ENCODE measurements around the gene ADRB2. TPM values are rescaled to one million over a fixed set of nuclear protein-coding genes. Genes with fewer than 3 reads are reported as not detected.

Gene ADRB2
- total RNA-seq, 1 experiment from 2014 or later = 0.25 TPM

DNA sequence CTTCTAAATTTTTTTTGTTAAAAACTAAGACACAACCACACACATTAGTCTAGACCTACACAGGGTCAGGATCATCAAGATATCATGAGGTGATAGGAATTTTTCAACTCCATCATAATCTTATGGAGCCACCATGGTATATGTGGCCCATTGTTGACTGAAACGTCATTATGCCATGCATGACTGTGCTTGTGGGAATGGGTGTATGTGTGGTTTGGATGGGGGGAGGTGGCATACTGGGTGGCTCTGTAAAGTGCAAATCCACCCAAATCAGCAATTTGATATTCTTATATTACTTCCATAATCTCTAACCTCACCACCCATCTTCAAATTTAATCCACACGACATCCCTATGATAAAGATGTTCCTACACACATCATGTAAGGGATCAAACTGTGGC is 21.0 kb downstream of the ADRB2 start (continued):
- TF ChIP-seq, protein P1, sequence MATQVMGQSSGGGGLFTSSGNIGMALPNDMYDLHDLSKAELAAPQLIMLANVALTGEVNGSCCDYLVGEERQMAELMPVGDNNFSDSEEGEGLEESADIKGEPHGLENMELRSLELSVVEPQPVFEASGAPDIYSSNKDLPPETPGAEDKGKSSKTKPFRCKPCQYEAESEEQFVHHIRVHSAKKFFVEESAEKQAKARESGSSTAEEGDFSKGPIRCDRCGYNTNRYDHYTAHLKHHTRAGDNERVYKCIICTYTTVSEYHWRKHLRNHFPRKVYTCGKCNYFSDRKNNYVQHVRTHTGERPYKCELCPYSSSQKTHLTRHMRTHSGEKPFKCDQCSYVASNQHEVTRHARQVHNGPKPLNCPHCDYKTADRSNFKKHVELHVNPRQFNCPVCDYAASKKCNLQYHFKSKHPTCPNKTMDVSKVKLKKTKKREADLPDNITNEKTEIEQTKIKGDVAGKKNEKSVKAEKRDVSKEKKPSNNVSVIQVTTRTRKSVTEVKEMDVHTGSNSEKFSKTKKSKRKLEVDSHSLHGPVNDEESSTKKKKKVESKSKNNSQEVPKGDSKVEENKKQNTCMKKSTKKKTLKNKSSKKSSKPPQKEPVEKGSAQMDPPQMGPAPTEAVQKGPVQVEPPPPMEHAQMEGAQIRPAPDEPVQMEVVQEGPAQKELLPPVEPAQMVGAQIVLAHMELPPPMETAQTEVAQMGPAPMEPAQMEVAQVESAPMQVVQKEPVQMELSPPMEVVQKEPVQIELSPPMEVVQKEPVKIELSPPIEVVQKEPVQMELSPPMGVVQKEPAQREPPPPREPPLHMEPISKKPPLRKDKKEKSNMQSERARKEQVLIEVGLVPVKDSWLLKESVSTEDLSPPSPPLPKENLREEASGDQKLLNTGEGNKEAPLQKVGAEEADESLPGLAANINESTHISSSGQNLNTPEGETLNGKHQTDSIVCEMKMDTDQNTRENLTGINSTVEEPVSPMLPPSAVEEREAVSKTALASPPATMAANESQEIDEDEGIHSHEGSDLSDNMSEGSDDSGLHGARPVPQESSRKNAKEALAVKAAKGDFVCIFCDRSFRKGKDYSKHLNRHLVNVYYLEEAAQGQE (IDR thresholded peaks at IDR 0.05; ENCODE audit: low read depth) = no peak
- no peak for TF ChIP-seq CBX3 (IDR thresholded peaks at IDR 0.05; ENCODE audit: low read depth)
- TF ChIP-seq, protein P2, sequence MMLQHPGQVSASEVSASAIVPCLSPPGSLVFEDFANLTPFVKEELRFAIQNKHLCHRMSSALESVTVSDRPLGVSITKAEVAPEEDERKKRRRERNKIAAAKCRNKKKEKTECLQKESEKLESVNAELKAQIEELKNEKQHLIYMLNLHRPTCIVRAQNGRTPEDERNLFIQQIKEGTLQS (IDR thresholded peaks at IDR 0.05) = no peak

DNA sequence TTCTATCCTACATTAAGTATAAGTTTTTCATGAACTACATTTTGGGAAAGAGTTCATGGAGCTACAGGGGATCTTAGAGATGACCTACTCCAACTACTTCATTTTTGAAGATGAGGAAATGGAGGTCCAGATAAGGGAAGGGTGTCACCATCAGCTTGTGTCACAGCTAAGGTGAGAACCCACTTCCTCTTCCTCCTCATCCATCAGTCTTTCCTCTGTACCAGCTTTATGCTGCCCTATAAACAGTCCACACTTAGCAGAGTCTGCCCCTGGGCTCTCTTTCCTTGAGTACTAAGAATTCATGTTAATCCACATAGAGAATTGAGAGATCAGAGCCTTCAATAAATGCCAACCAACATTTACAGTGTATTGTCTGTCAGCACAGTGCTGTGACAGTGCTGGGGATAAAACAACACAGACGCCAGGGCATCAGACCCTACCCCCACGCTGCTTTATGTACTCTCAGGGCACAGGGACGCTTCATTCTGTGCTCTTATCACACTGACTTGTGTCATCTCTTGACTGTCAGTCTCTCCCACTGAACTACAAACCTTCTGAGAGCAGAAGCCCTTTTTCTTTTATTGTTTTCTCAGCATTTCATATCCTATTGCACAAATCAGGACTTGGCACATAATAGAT is 22.1 kb downstream of the ADRB2 start:
- no peaks in the 10 kb centered on the region for H3K79me2 ChIP-seq (ENCODE audit: insufficient read depth, low read length)
- no peak overlapping the region for H3K4me3 ChIP-seq (replicated peaks in 1 of 2; ENCODE audit: low read depth in 1 of 2, low read length in 2 of 2)
- H3K9ac ChIP-seq (ENCODE audit: low read length) = no peak overlapping the region
- BruUV-seq (replicated peaks) = no TSS peak
- ATAC-seq = no peak
- H2AFZ ChIP-seq (ENCODE audit: low read depth, low read length, poor library complexity, severe bottlenecking) = no peak overlapping the region
- no peaks in the 10 kb centered on the region for H3K9me3 ChIP-seq (ENCODE audit: control insufficient read depth in 1 of 2, insufficient read depth in 1 of 2, low read depth in 1 of 2, low read length in 2 of 2)
- TF ChIP-seq EZH2phosphoT487 (IDR thresholded peaks at IDR 0.05; ENCODE audit: borderline replicate concordance) (no peak), ZFX (IDR thresholded peaks at IDR 0.05) (no peak), ZNF274 (IDR thresholded peaks at IDR 0.05; ENCODE audit: low read depth, low read length) (no peak), SRF (IDR thresholded peaks at IDR 0.05; ENCODE audit: low read depth) (no peak), YY1 (IDR thresholded peaks at IDR 0.05; ENCODE audit: extremely low read depth, insufficient replicate concordance, low read depth, low read length) (no peak), RAD21 (IDR thresholded peaks at IDR 0.05; ENCODE audit: low read depth) (no peak), POLR2A (IDR thresholded peaks at IDR 0.05; ENCODE audit: borderline replicate concordance, extremely low read depth, insufficient read depth, insufficient read length) (no peak), SP1 (IDR thresholded peaks at IDR 0.05; ENCODE audit: low read depth) (no peak), ELF1 (IDR thresholded peaks at IDR 0.05; ENCODE audit: borderline replicate concordance, low read depth) (no peak)
- TF ChIP-seq, protein P1 (IDR thresholded peaks at IDR 0.05; ENCODE audit: low read depth) = no peak
- TF ChIP-seq, protein P3, sequence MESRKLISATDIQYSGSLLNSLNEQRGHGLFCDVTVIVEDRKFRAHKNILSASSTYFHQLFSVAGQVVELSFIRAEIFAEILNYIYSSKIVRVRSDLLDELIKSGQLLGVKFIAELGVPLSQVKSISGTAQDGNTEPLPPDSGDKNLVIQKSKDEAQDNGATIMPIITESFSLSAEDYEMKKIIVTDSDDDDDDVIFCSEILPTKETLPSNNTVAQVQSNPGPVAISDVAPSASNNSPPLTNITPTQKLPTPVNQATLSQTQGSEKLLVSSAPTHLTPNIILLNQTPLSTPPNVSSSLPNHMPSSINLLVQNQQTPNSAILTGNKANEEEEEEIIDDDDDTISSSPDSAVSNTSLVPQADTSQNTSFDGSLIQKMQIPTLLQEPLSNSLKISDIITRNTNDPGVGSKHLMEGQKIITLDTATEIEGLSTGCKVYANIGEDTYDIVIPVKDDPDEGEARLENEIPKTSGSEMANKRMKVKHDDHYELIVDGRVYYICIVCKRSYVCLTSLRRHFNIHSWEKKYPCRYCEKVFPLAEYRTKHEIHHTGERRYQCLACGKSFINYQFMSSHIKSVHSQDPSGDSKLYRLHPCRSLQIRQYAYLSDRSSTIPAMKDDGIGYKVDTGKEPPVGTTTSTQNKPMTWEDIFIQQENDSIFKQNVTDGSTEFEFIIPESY (IDR thresholded peaks at IDR 0.05; ENCODE audit: extremely low read depth, insufficient replicate concordance, low read length) = no peak
- CTCF ChIA-PET = no interaction called here
- POLR2A ChIA-PET = no interaction called here
- no peak overlapping the region for H3K4me2 ChIP-seq (ENCODE audit: low read length)
- no peak overlapping the region for H3K27ac ChIP-seq (ENCODE audit: low read depth, low read length)
- no peaks in the 10 kb centered on the region for H4K20me1 ChIP-seq (ENCODE audit: insufficient read depth)
- RAD21 ChIA-PET (ENCODE audit: low non-redundant PET in 1 of 2, low total read pairs in 2 of 2, uncharacterized antibody in 2 of 2, unreplicated experiment in 2 of 2) = no interaction called here
- H3K27me3 ChIP-seq (ENCODE audit: insufficient read depth, low read length) = 0 out of 2 replicates have a peak, but pooled peaks cover 4% of the 10 kb centered on the region
- H3K36me3 ChIP-seq (ENCODE audit: control insufficient read depth in 1 of 2, insufficient read depth in 2 of 2, low read length in 2 of 2) = no peaks in the 10 kb centered on the region
- DNase-seq (ENCODE audit: low read depth, low spot score) = no peak
- no peaks in the 10 kb centered on the region for H3K4me1 ChIP-seq (ENCODE audit: control insufficient read depth in 1 of 2, insufficient read depth in 2 of 2, low read length in 2 of 2)
- peaks cover 7% of the 10 kb centered on the region; the same call in 1 of the 2 replicates for H3K9me2 ChIP-seq (ENCODE audit: insufficient read depth)
- intact Hi-C loops (cut with micrococcal nuclease) = no loop called here

All from HCT116 (cell line).